OCI-LY7 (cell line): ENCODE results near the gene ZNF846. TPM values are rescaled to one million over a fixed set of nuclear protein-coding genes. Genes with fewer than 3 reads are reported as not detected.

Experiments used
- BruUV-seq: library from RNA; stranded (reverse); fragments of 400-500 nt; replicated peaks from 2 replicates; lab custom pipeline; 2021; lab: Mats Ljungman, UMichigan
- CTCF ChIA-PET: fragments of 300-600 bp; sonication (Branson Sonifier 250); formaldehyde crosslinking; loops from one replicate; lab custom pipeline; 2022; ENCODE audit warnings: antibody characterized with exemption; ENCODE audit not compliant: unreplicated experiment; lab: Charles Lee
- POLR2A ChIA-PET: fragments of 300-600 bp; sonication (Branson Sonifier 250); formaldehyde crosslinking; loops from one replicate; lab custom pipeline; 2022; ENCODE audit warnings: antibody characterized with exemption; lab: Charles Lee
- DNase-seq: peaks from one replicate; pipeline ENCODE4 v3.0.0-alpha.2; 2015; ENCODE audit warnings: low spot score
- H2AFZ ChIP-seq: fragments of 200-600 bp; sonication (generic), shearing (Covaris generic); 2 replicates; pipeline ENCODE4 v1.6.1; 2014; ENCODE audit warnings: mild to moderate bottlenecking, antibody characterized with exemption, low read length, moderate library complexity
- H3K27ac ChIP-seq: fragments of 200-600 bp; sonication (generic); 2 replicates; pipeline ENCODE4 v1.5.1; 2014; ENCODE audit warnings: mixed run types, low read depth, mild to moderate bottlenecking, moderate library complexity, low read length, inconsistent platforms; ENCODE audit not compliant: poor library complexity, severe bottlenecking
- H3K36me3 ChIP-seq: fragments of 200-600 bp; sonication (generic); 2 replicates; pipeline ENCODE4 v1.6.1; 2014; ENCODE audit warnings: mild to moderate bottlenecking, antibody characterized with exemption, low read length, moderate library complexity, mixed read lengths; ENCODE audit not compliant: insufficient read depth
- H3K4me1 ChIP-seq: fragments of 200-600 bp; sonication (generic); 2 replicates; pipeline ENCODE4 v1.5.1; 2014; ENCODE audit warnings: mild to moderate bottlenecking, low read length; ENCODE audit not compliant: insufficient read depth, poor library complexity, severe bottlenecking
- H3K4me2 ChIP-seq: fragments of 200-600 bp; sonication (generic); 2 replicates; pipeline ENCODE4 v1.6.1; 2014; ENCODE audit warnings: mild to moderate bottlenecking, low read length
- H3K4me3 ChIP-seq: fragments of 200-600 bp; sonication (generic); 2 replicates; pipeline ENCODE4 v1.5.1; 2014; ENCODE audit warnings: mild to moderate bottlenecking, low read depth, low read length; ENCODE audit not compliant: poor library complexity, severe bottlenecking
- H3K79me2 ChIP-seq: fragments of 200-600 bp; sonication (generic); 2 replicates; pipeline ENCODE4 v1.6.1; 2016; ENCODE audit warnings: low read depth, mild to moderate bottlenecking, low read length, moderate library complexity, mixed read lengths; ENCODE audit not compliant: insufficient read depth
- H3K9me2 ChIP-seq: fragments of 200-600 bp; sonication (generic); 2 replicates; pipeline ENCODE4 v1.6.1; 2016; ENCODE audit warnings: mild to moderate bottlenecking, low read length, mixed read lengths; ENCODE audit not compliant: insufficient read depth
- H3K9me3 ChIP-seq: fragments of 200-600 bp; sonication (generic); 2 replicates; pipeline ENCODE4 v1.6.1; 2014; ENCODE audit warnings: mild to moderate bottlenecking, mixed run types, low read length, mixed read lengths
- H4K20me1 ChIP-seq: fragments of 200-600 bp; sonication (generic); 2 replicates; pipeline ENCODE4 v1.6.1; 2014; ENCODE audit warnings: mild to moderate bottlenecking, antibody characterized with exemption, low read length, moderate library complexity, mixed read lengths; ENCODE audit not compliant: insufficient read depth
- EZH2phosphoT487 ChIP-seq: fragments of 200-600 bp; sonication (generic); IDR thresholded peaks from 2 replicates; pipeline ENCODE4 v1.6.1; 2018; ENCODE audit warnings: low read depth, borderline replicate concordance, mild to moderate bottlenecking, mixed run types, antibody characterized with exemption, low read length, moderate library complexity, mixed read lengths
- intact Hi-C: fragments of 100-400 bp; cut with micrococcal nuclease; formaldehyde crosslinking; loops from one replicate; pipeline ENCODE4 v1.10.0; 2022; ENCODE audit not compliant: unreplicated experiment
- total RNA-seq, 2 experiments: library from RNA; depleted of rRNA in 1 of 2; stranded (reverse); fragments of >200 nt in 1 of 2; shearing (Covaris generic) in 1 of 2; gene quantifications; 2 replicates each; pipeline ENCODE4 v1.2.3, GENCODE V29; 2014 to 2022
- TF ChIP-seq, protein P1 (sequence below): fragments of 200-600 bp; sonication (generic); conservative IDR thresholded peaks from 2 replicates; pipeline ENCODE4 v1.5.1; 2014; ENCODE audit warnings: mild to moderate bottlenecking, antibody characterized with exemption, low read length, moderate library complexity, mixed read lengths

Gene ZNF846
- total RNA-seq, 2 experiments from 2014 or later = 10.6 to 10.9 TPM

DNA sequence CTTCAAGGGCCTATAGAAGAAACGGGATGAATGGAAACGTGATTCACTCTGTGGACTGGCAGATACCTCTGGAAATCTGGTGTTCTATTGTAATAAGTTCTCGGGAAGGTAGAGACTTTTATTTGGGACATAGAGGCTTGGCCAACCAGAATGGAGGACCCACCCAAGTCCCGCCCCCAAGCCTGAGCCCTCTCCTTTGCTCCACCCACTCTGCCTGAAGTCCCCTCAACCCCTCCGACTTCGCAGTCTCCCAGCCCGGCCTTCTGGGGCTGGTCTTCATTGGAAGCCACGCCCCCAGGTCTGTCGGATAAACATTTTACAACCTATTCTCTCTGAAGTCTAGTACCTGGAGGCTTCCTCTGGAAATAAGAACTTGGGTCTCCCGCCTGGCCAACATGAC is 33.4 kb upstream of the ZNF846 start:
- Histone ChIP-seq H2AFZ (no peak overlapping the region), H3K4me3 (no peak overlapping the region), H3K27ac (no peak overlapping the region), H3K36me3 (peaks cover 16% of the 10 kb centered on the region), H3K4me2 (no peak overlapping the region), H3K9me2 (no peaks in the 10 kb centered on the region), H3K4me1 (no peaks in the 10 kb centered on the region), H3K79me2 (no peaks in the 10 kb centered on the region), H3K9me3 (no peaks in the 10 kb centered on the region), H4K20me1 (no peaks in the 10 kb centered on the region)
- DNase-seq = no peak
- intact Hi-C loops = no loop called here
- ChIA-PET POLR2A (interaction anchor here (0.7 kb wide), 1 partner anchor 519 kb away, joined by 6 read pairs; no protein-coding TSS in a partner anchor), CTCF (no interaction called here)
- TF ChIP-seq, protein P1, sequence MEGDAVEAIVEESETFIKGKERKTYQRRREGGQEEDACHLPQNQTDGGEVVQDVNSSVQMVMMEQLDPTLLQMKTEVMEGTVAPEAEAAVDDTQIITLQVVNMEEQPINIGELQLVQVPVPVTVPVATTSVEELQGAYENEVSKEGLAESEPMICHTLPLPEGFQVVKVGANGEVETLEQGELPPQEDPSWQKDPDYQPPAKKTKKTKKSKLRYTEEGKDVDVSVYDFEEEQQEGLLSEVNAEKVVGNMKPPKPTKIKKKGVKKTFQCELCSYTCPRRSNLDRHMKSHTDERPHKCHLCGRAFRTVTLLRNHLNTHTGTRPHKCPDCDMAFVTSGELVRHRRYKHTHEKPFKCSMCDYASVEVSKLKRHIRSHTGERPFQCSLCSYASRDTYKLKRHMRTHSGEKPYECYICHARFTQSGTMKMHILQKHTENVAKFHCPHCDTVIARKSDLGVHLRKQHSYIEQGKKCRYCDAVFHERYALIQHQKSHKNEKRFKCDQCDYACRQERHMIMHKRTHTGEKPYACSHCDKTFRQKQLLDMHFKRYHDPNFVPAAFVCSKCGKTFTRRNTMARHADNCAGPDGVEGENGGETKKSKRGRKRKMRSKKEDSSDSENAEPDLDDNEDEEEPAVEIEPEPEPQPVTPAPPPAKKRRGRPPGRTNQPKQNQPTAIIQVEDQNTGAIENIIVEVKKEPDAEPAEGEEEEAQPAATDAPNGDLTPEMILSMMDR = no peak
- TF ChIP-seq EZH2phosphoT487 = no peak
- no TSS peak for BruUV-seq

DNA sequence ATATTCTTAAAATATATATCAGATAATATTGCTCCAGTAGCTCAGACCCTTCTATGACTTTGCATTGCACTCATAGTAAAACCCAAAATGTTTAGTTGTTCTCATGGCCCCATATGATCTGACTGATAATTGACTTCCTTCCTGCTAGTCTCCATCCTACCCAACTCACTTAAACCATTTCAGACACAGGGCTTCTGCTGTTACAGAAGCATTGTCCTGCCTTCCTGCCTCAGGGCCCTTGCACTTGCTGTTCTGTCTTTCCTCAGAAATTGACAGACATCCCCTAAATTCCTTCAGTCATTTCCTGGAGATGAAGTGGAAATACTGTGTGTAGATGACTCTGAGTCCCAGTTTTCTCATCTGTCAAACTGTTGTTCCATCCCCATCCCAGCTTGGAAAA is 30.6 kb upstream of the ZNF846 start:
- no peak for TF ChIP-seq EZH2phosphoT487
- Histone ChIP-seq H3K9me3 (no peaks in the 10 kb centered on the region), H3K4me3 (no peak overlapping the region), H4K20me1 (no peaks in the 10 kb centered on the region), H3K4me1 (peaks cover 8% of the 10 kb centered on the region), H2AFZ (no peak overlapping the region), H3K27ac (no peak overlapping the region), H3K36me3 (peaks cover 3% of the 10 kb centered on the region; the same call in 1 of the 2 replicates), H3K9me2 (no peaks in the 10 kb centered on the region), H3K79me2 (no peaks in the 10 kb centered on the region), H3K4me2 (no peak overlapping the region)
- intact Hi-C loops = loop anchor here (10.0 kb wide), 2 partner anchors 364 to 484 kb away; partner anchors contain the start of gene ZNF266
- DNase-seq = no peak
- ChIA-PET CTCF (no interaction called here), POLR2A (no interaction called here)
- no TSS peak for BruUV-seq

DNA sequence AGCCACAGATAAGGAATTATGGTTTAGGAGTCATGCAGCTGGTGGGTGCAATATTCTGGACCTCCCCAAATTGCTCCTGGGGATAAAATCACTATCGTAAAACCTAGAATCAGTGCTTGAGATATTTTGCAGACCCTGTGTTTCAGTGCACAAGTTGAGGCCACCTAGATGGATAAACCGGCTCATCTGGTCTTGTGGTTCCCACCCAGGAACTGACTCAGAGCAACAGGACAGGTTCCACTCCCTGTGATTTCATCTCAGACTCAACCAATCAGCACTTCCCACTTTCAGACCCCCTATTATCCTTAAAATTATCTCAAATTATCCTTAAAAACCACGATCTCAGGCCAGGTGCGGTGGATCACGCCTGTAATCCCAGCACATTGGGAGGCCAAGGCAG is 29.3 kb upstream of the ZNF846 start:
- no peak for TF ChIP-seq EZH2phosphoT487
- TF ChIP-seq, protein P1 = no peak
- no TSS peak for BruUV-seq
- CTCF ChIA-PET = no interaction called here
- H3K4me1 ChIP-seq = peaks cover 8% of the 10 kb centered on the region
- H2AFZ ChIP-seq = no peak overlapping the region
- no peaks in the 10 kb centered on the region for H4K20me1 ChIP-seq
- intact Hi-C loops = loop anchor here (10.0 kb wide), 2 partner anchors 363 to 483 kb away; partner anchors contain the start of gene ZNF266
- no peaks in the 10 kb centered on the region for H3K9me3 ChIP-seq
- H3K4me2 ChIP-seq = no peak overlapping the region
- no peak for DNase-seq
- no peak overlapping the region for H3K4me3 ChIP-seq
- H3K79me2 ChIP-seq = no peaks in the 10 kb centered on the region
- POLR2A ChIA-PET = no interaction called here
- no peak overlapping the region for H3K27ac ChIP-seq
- H3K9me2 ChIP-seq = no peaks in the 10 kb centered on the region
- H3K36me3 ChIP-seq = peaks cover 3% of the 10 kb centered on the region; the same call in 1 of the 2 replicates
